Measurements from ENCODE around the gene CRYBA2. TPM values are rescaled to one million over a fixed set of nuclear protein-coding genes. Genes with fewer than 3 reads are reported as not detected.

CRYBA2 gene
- total and polyA plus RNA-seq, 2 of the 8 experiments (the other 6 are each of a cell fraction or from before 2014, with no cell fraction given) = not detected

- TF ChIP-seq CHD7 (IDR thresholded peaks at IDR 0.05; ENCODE audit: insufficient replicate concordance, low read length) (no peak), ATF3 (IDR thresholded peaks at IDR 0.05; ENCODE audit: insufficient read depth, low read depth, low read length) (no peak), SUZ12 (IDR thresholded peaks at IDR 0.05; ENCODE audit: low read length) (peak; percentile 79), SP2 (IDR thresholded peaks at IDR 0.05; ENCODE audit: low read length) (no peak), MAX (IDR thresholded peaks at IDR 0.05) (0 out of 2 replicates have a peak, but pooled peaks have one; percentile 16), SIRT6 (IDR thresholded peaks at IDR 0.05; ENCODE audit: low read length) (no peak)
Measured at GRCh38 chr2:218991674-218992168, 1.5 kb downstream of the CRYBA2 start (continued).
